NCI-H748 (cell line): ENCODE measurements around the gene PLIN5.

Experiments used
- DNase-seq: peaks from one replicate; lab custom pipeline; 2025; ENCODE audit not compliant: unreplicated experiment; lab: John Stamatoyannopoulos, UW

PLIN5 gene

DNA sequence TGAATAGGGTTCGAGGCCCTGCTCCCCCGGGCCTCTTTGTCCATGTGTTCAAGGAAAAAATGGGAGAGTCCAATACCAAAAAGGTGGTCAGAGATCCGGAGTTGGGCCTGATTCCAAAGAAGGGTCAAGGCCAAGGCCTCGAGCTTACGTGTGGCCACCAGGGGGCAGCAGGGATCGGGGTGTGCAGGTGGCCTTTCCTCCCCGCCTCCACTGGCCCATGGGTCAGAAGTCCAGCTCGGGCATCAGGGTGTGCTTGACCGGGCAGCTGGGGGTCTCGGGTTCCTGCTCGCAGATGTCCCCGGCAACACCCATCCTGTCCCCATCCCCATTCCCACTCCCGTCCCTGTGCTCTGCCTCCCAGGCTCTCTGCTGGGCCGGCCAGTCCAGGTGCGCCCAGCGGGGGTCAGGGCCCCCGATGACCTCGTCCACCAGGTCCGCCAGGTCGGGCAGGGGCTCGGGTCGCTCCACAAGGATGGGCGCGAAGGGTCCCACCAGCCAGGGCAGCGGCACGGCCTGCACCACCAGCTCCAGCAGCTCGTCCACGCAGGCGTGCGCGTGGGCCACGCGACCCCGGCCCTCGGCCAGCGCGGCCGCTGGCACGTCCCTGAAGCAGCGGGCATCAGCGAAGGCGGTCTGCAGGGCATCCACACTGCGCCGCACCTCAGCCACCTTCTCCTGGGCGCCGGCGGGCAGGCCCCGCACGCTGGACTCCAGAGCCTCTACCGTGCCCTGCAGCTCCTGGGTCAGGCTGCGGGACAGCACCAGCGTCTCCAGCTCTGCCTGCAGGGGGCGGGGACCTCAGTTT lies 11.5 kb downstream of the PLIN5 start:
- peak; percentile 21 for DNase-seq

- no peak for DNase-seq
These were observed 12.6 kb downstream of the PLIN5 start for GRCh38 chr19:4522291-4523002.

GRCh38 chr19:4521888-4522242 lies 13.2 kb downstream of the PLIN5 start:
- DNase-seq = no peak

DNA sequence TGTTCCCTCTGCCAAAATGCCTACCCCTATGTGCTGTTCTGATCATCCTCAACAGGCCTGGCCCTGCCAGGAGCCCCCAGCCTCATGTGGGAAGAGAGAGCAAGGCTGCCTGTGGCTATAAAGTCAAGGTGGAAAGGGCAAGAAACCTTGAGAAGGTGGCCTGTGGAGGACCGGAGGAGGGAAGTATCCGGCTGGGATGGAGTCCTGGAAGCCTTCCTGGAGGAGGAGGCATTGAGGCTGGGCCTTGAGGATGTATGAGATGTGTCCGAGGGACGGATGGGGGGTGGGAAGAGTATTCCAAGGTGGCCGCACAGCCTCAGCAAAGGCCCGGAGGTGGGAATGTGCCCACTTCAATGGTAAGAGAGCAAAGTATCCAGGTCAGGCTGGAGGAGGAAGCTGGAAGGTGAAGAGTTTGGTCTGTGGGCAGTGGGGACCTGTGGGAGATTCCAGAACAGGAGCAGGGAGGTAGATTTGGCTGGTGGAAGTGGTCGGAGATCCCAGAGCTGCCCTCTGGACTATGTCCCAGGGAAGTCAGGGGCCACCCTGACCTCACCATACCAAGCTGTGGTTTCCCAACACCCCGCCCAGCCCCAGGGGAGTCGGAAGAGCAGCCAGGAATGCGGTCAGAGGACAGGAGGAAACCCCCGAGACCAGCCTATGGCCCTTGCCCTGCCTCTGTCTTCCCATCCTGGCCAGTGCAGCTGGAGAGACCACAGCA lies 13.7 kb downstream of the PLIN5 start:
- DNase-seq = no peak

- DNase-seq = no peak
These were observed 15.3 kb downstream of the PLIN5 start for GRCh38 chr19:4519521-4520277.

GRCh38 chr19:4519172-4519496 lies 15.9 kb downstream of the PLIN5 start:
- no peak for DNase-seq

DNA sequence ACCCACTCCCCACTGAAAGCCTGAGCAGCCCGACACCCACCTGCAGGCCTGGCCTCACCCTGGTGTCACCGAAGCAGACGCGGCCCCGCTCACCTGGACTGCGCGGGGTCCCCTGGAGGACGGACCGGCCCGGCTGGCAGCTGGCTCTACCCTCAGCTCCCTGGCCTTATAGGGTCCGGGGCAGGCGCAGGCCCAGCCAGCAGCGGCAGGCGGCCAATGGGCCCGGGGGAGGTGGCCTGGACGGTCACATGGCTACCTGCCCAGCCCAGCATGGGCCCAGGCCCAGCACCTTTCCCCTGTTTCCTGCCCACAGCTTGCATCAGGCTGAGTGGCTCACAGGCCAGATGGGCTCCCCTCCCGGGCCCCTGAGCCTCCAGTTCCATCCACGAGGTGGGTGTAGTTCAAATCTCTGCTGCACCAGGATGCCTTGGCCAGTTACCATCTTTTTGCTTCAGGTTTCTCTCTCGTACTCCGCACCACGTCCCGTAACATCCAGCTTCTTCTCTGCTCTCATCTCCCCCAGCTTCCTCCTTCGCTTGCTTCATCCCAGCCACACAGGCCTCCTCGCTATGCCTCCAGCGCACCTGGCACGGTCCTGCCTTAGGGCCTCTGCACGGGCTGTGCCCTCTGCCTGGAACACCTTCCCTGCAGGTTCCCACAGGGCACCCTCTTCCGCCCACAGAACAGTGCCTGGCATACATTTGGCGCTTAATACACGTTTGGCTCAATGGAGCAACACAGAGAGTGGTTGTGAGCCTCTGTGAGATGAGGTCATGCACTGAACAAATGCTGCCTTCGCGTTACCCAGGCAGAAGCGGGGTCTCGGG lies 16.5 kb downstream of the PLIN5 start, which contains the start of gene PLIN4:
TSS of gene PLIN4 (minus strand) at position 142 of the 827 bp plus-strand sequence. CDS start 214 bp downstream, outside the sequence.
- DNase-seq = no peak

- no peak for DNase-seq
These were observed 17.5 kb downstream of the PLIN5 start for GRCh38 chr19:4517451-4518057.

- DNase-seq = no peak
These were observed 18.1 kb downstream of the PLIN5 start for GRCh38 chr19:4516939-4517300.

DNA sequence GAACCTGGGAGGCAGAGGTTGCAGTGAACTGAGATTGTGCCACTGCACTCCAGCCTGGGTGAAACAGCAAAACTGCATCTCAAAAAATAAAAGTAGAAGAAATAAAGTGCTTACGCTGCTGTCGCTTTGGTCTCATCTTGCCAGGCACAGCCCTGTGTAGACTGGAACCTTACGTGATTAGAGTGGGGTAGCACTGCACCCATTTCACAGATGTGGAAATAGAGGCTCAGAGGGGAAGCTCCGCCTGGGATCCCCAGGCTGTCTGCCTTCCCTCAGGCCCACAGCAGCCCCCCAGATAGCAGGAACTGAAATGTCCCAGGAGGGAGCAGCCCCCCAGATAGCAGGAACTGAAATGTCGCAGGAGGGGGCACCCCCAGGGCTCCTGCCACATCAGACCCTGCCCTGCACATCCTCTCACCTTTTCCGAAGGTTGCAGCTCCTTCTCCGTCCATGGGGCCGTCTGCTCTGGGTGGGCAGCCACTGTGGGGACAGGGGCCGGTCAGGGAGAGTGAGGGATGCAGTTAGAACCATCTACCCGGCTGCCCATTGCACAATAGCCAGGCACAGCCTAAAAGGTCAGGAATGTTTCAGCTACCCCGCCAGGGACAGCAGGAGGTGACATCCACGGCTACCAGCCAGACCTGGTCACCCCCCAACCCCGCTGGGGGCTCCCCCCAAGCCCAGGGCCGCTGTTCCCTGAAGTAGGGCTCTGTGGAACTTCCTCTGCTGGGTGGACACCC lies 18.7 kb downstream of the PLIN5 start:
- no peak for DNase-seq

GRCh38 chr19:4515732-4516131 lies 19.3 kb downstream of the PLIN5 start:
- DNase-seq = no peak

GRCh38 chr19:4513248-4513647 lies 21.8 kb downstream of the PLIN5 start:
- DNase-seq = no peak

GRCh38 chr19:4512070-4512469 lies 23.0 kb downstream of the PLIN5 start:
- DNase-seq = no peak

- DNase-seq = no peak
These were observed 23.5 kb downstream of the PLIN5 start for GRCh38 chr19:4511300-4512054.

GRCh38 chr19:4510435-4511255 lies 24.4 kb downstream of the PLIN5 start:
- DNase-seq = no peak

DNA sequence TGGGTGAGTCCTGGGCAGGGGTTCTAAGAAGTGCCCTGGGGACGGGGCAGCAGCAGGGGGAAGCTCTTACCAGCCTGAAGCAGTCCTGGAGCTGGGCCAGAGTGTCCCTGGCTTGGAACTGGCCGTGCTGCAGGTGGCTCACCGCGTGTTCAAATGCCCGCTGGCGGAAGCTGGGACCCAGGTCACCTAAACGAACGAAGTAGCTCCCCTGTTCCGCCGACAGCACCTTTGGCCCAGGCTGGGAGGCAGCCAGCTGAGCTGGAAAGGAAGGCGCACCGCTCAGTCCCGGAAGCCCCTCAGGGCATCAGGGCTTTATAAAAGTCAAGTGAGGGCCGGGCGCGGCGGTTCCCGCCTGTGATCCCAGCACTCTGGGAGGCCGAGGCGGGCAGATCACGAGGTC lies 26.3 kb downstream of the PLIN5 start:
- no peak for DNase-seq

DNA sequence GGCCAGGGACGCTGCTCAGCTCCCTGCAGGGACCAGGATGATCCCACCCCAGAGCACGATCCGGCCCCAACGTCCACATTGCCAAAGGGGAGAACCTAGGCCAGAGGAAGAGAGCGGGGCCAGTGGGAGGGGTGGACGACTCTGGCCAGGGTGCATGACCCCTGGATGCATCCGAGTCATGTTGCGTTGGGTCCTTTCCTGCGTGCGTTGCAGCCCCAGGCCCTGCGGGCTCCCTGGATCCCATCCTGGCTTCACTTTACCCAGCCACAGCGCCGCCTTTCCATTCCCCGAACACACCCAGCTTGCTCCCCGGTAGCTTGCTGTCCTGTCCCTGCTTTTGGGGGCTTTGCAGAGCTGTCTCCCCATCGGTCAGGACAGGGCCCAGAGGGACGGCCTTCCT lies 27.2 kb downstream of the PLIN5 start:
- no peak for DNase-seq

DNA sequence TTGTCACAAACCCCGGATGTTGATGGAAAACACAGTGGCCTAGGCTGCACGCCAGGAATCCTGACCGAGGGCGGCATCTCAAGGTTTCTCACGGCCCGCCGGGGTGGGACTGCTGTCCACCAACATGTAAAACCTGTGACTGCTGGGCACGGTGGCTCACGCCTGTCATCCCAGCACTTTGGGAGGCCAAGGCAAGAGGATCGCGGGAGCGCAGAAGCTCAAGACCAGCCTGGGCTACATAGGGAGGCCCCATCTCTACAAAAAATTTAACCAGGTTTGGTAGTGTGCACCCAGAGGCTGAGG lies 27.9 kb downstream of the PLIN5 start:
- no peak for DNase-seq
